GM12878 (cell line): ENCODE data around the gene PALLD. TPM values are rescaled to one million over a fixed set of nuclear protein-coding genes. Genes with fewer than 3 reads are reported as not detected.

Source experiments
- ATAC-seq: fragments of 200-7000 bp; cut with Tn5 transposase; 3 replicates; pipeline ENCODE4 v1.9.1; 2020; ENCODE audit warnings: mild to moderate bottlenecking, moderate library complexity
- BruUV-seq: library from RNA; stranded (reverse); fragments of 400-500 nt; replicated peaks from 2 replicates; lab custom pipeline; 2021; lab: Mats Ljungman, UMichigan
- CTCF ChIA-PET: fragments of 300-600 bp; sonication (Branson Sonifier 250); formaldehyde crosslinking; extraction: SDS; loops from one replicate; lab custom pipeline; 2021; ENCODE audit warnings: inconsistent platforms; lab: Yijun Ruan, JAX
- POLR2A ChIA-PET: fragments of 350-600 bp; formaldehyde crosslinking; extraction: SDS; loops from one replicate; lab custom pipeline; 2021; ENCODE audit warnings: inconsistent platforms; lab: Charles Lee
- RAD21 ChIA-PET: fragments of 300-600 bp; sonication (Branson Sonifier 250); formaldehyde crosslinking; loops from one replicate; lab custom pipeline; 2023; ENCODE audit warnings: antibody characterized with exemption; ENCODE audit not compliant: unreplicated experiment; lab: Charles Lee
- SMC1A ChIA-PET: fragments of 300-600 bp; sonication (Branson Sonifier 250); formaldehyde crosslinking; loops from one replicate; lab custom pipeline; 2023; ENCODE audit not compliant: unreplicated experiment, uncharacterized antibody; lab: Charles Lee
- DNase-seq: peaks from one replicate; pipeline ENCODE4 v3.0.0-alpha.2; 2011; ENCODE audit warnings: low read depth, low spot score
- FAIRE-seq: peaks from 3 replicates; lab custom pipeline; 2011; peaks lifted over from hg19 to GRCh38; lab: Jason Lieb, UNC
- H2AFZ ChIP-seq: 2 replicates; pipeline ENCODE4 v1.6.0; 2011; ENCODE audit warnings: low read depth, low read length, control low read depth; ENCODE audit not compliant: control insufficient read depth
- H3K27ac ChIP-seq: 2 replicates; pipeline ENCODE4 v1.5.1; 2011; ENCODE audit warnings: control low read depth; ENCODE audit not compliant: control insufficient read depth, insufficient read depth
- H3K27me3 ChIP-seq, 2 experiments: replicated peaks in 1 of 2; 2 replicates each; pipeline versions ENCODE4 v1.6.0 to v1.6.1; 2011; ENCODE audit warnings: low read length in 1 of 2; ENCODE audit not compliant: control insufficient read depth in 2 of 2, insufficient read depth in 2 of 2
- H3K36me3 ChIP-seq, 2 experiments: 2 replicates each; pipeline ENCODE4 v1.5.1; 2011; ENCODE audit warnings: low read length in 1 of 2; ENCODE audit not compliant: control insufficient read depth in 2 of 2, insufficient read depth in 2 of 2
- H3K4me1 ChIP-seq: 2 replicates; pipeline ENCODE4 v1.6.1; 2011; ENCODE audit warnings: mild to moderate bottlenecking, low read length, moderate library complexity, mixed read lengths; ENCODE audit not compliant: control insufficient read depth, insufficient read depth
- H3K4me2 ChIP-seq: 2 replicates; pipeline ENCODE4 v1.6.0; 2011; ENCODE audit warnings: control low read depth; ENCODE audit not compliant: control insufficient read depth, insufficient read depth
- H3K4me3 ChIP-seq: fragments of 200-600 bp; sonication (generic); 2 replicates; pipeline ENCODE4 v1.5.1; 2016
- H3K79me2 ChIP-seq: 2 replicates; pipeline ENCODE4 v1.6.0; 2011; ENCODE audit warnings: low read length; ENCODE audit not compliant: control insufficient read depth, insufficient read depth
- H3K9ac ChIP-seq: 2 replicates; pipeline ENCODE4 v1.8.0; 2011; ENCODE audit warnings: low read length, control low read depth, mixed read lengths; ENCODE audit not compliant: control insufficient read depth, insufficient read depth
- H3K9me3 ChIP-seq: replicated peaks from 3 replicates; pipeline ENCODE4 v1.5.1; 2011; ENCODE audit warnings: mild to moderate bottlenecking, low read length; ENCODE audit not compliant: control insufficient read depth, insufficient read depth
- H4K20me1 ChIP-seq: 2 replicates; pipeline ENCODE4 v1.6.0; 2011; ENCODE audit not compliant: control insufficient read depth, insufficient read depth
- BMI1 ChIP-seq: fragments of 450-650 bp; IDR thresholded peaks from 2 replicates; pipeline ENCODE4 v1.6.1; 2016; ENCODE audit warnings: mild to moderate bottlenecking, moderate library complexity, borderline replicate concordance
- EZH2 ChIP-seq: IDR thresholded peaks from 2 replicates; pipeline ENCODE4 v1.6.1; 2012; ENCODE audit warnings: low read depth, mild to moderate bottlenecking, control low read depth, inconsistent platforms, low read length, borderline replicate concordance; ENCODE audit not compliant: control insufficient read depth
- HCFC1 ChIP-seq: fragments of 150-350 bp; IDR thresholded peaks from 2 replicates; pipeline ENCODE4 v1.6.1; 2014; ENCODE audit warnings: low read length
- IKZF1 ChIP-seq: fragments of 450-650 bp; conservative IDR thresholded peaks from 2 replicates; pipeline ENCODE4 v1.6.1; 2017; ENCODE audit warnings: antibody characterized with exemption, mild to moderate bottlenecking
- MXI1 ChIP-seq: fragments of 150-350 bp; IDR thresholded peaks from 2 replicates; pipeline ENCODE4 v1.6.1; 2011; ENCODE audit warnings: low read depth, mild to moderate bottlenecking, inconsistent platforms, low read length, improper control_type of control experiment
- MYB ChIP-seq: fragments of 150-350 bp; IDR thresholded peaks from 2 replicates; pipeline ENCODE4 v1.6.1; 2014; ENCODE audit warnings: mild to moderate bottlenecking, low read depth, low read length, borderline replicate concordance
- NFYA ChIP-seq: IDR thresholded peaks from 2 replicates; pipeline ENCODE4 v1.6.1; 2011; ENCODE audit warnings: low read depth, mild to moderate bottlenecking, low read length, improper control_type of control experiment, borderline replicate concordance
- NR2C2 ChIP-seq: IDR thresholded peaks from 2 replicates; pipeline ENCODE4 v1.6.1; 2011; ENCODE audit warnings: borderline replicate concordance, low read depth; ENCODE audit not compliant: control insufficient read depth, insufficient read length
- RB1 ChIP-seq: fragments of 450-650 bp; formaldehyde crosslinking; IDR thresholded peaks from 2 replicates; pipeline ENCODE4 v1.6.1; 2017; ENCODE audit warnings: mild to moderate bottlenecking, borderline replicate concordance
- STAT1 ChIP-seq: fragments of 450-650 bp; conservative IDR thresholded peaks from 2 replicates; pipeline ENCODE4 v1.6.1; 2014; ENCODE audit warnings: antibody characterized with exemption, mild to moderate bottlenecking
- ZBTB11 ChIP-seq: fragments of 450-650 bp; formaldehyde crosslinking; IDR thresholded peaks from 2 replicates; pipeline ENCODE4 v1.5.0; 2022; ENCODE audit warnings: mild to moderate bottlenecking, missing genetic modification characterization
- ZNF207 ChIP-seq: fragments of 450-650 bp; IDR thresholded peaks from 2 replicates; pipeline ENCODE4 v1.6.1; 2014; ENCODE audit warnings: antibody characterized with exemption, mild to moderate bottlenecking, borderline replicate concordance
- ZSCAN29 ChIP-seq: fragments of 450-650 bp; IDR thresholded peaks from 2 replicates; pipeline ENCODE4 v1.6.1; 2017; ENCODE audit warnings: mild to moderate bottlenecking, moderate library complexity
- WGBS: methylation state at CpG from one replicate; pipeline ENCODE4 v1.1.6; 2016; ENCODE audit warnings: low lambda C conversion rate; ENCODE audit not compliant: insufficient replicate concordance, insufficient coverage; ENCODE audit errors: missing lambda C conversion rate; 5-methylcytosine and 5-hydroxymethylcytosine counted together
- in situ Hi-C: fragments of 300-500 bp; cut with MboI; formaldehyde crosslinking; loops from 9 replicates; pipeline ENCODE4 v1.14.3; 2018; ENCODE audit warnings: mixed read lengths
- intact Hi-C: fragments of 100-400 bp; cut with micrococcal nuclease; formaldehyde crosslinking; loops from one replicate; pipeline ENCODE4 v1.14.2; 2022; ENCODE audit not compliant: unreplicated experiment
- polyA plus RNA-seq, 11 experiments: library from polyadenylated mRNA; depleted of rRNA in 4 of 11; unstranded in 6 of 11; stranded (reverse) in 5 of 11; fragments of >200 nt; fragmentation: Nextera tagmentation in 4 of 11; fragmentation: Illumina TruSeq in 1 of 11; extraction: Ambion mirVana in 4 of 11; extraction: Trizol in 1 of 11; gene quantifications; 1 replicate in 1 of 11; 2 replicates in 10 of 11; pipeline versions ENCODE4 v1.2.1 to v1.2.3, GENCODE V29; 2011 to 2016; ENCODE audit warnings: inconsistent platforms in 2 of 11, missing spikeins in 2 of 11, low read depth in 1 of 11
- total RNA-seq, 4 experiments: library from RNA; depleted of rRNA in 3 of 4; stranded (reverse); fragments of >200 nt in 3 of 4; fragmentation: Illumina TruSeq in 1 of 4; extraction: Trizol in 1 of 4; gene quantifications; 2 replicates each; pipeline versions ENCODE4 v1.2.1 to v1.2.3, GENCODE V29; 2013 to 2021
- TF ChIP-seq, protein P1 (sequence below): IDR thresholded peaks from 2 replicates; pipeline ENCODE4 v1.6.1; 2012; ENCODE audit warnings: low read depth, low read length, improper control_type of control experiment
- TF ChIP-seq, protein P2 (sequence below): fragments of 450-650 bp; IDR thresholded peaks from 2 replicates; pipeline ENCODE4 v1.6.1; 2017; ENCODE audit warnings: mild to moderate bottlenecking, moderate library complexity

Gene PALLD
- total and polyA plus RNA-seq, 10 of the 15 experiments (the other 5 are each of a cell fraction or from before 2014, with no cell fraction given): 1.0 to 7.7 (median 1.7) TPM

- RAD21 ChIA-PET: no interaction called here
- Histone ChIP-seq H3K9me3 (no peaks in the 10 kb centered on the region), H3K4me2 (no peak overlapping the region), H3K79me2 (no peaks in the 10 kb centered on the region), H3K27me3 (no peaks in the 10 kb centered on the region), H3K9ac (no peak overlapping the region), H3K27ac (no peak overlapping the region), H2AFZ (no peak overlapping the region), H4K20me1 (no peaks in the 10 kb centered on the region), H3K4me1 (no peaks in the 10 kb centered on the region), H3K36me3 (no peaks in the 10 kb centered on the region), H3K4me3 (no peak overlapping the region)
- ATAC-seq (no peak), FAIRE-seq (no peak), DNase-seq (no peak)
- BruUV-seq: no TSS peak
- POLR2A ChIA-PET: no interaction called here
- in situ Hi-C loops (no loop called here), intact Hi-C loops (no loop called here)
- CTCF ChIA-PET: no interaction called here
- SMC1A ChIA-PET: no interaction called here
- TF ChIP-seq, protein P1, sequence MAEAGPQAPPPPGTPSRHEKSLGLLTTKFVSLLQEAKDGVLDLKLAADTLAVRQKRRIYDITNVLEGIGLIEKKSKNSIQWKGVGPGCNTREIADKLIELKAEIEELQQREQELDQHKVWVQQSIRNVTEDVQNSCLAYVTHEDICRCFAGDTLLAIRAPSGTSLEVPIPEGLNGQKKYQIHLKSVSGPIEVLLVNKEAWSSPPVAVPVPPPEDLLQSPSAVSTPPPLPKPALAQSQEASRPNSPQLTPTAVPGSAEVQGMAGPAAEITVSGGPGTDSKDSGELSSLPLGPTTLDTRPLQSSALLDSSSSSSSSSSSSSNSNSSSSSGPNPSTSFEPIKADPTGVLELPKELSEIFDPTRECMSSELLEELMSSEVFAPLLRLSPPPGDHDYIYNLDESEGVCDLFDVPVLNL: no peak
- TF ChIP-seq ZNF207 (no peak), HCFC1 (no peak), NR2C2 (no peak), EZH2 (no peak), IKZF1 (no peak), RB1 (no peak), ZBTB11 (CRISPR knock-in tag) (no peak), MXI1 (no peak), NFYA (no peak), MYB (no peak), BMI1 (no peak), ZSCAN29 (no peak), STAT1 (no peak)
- TF ChIP-seq, protein P2, sequence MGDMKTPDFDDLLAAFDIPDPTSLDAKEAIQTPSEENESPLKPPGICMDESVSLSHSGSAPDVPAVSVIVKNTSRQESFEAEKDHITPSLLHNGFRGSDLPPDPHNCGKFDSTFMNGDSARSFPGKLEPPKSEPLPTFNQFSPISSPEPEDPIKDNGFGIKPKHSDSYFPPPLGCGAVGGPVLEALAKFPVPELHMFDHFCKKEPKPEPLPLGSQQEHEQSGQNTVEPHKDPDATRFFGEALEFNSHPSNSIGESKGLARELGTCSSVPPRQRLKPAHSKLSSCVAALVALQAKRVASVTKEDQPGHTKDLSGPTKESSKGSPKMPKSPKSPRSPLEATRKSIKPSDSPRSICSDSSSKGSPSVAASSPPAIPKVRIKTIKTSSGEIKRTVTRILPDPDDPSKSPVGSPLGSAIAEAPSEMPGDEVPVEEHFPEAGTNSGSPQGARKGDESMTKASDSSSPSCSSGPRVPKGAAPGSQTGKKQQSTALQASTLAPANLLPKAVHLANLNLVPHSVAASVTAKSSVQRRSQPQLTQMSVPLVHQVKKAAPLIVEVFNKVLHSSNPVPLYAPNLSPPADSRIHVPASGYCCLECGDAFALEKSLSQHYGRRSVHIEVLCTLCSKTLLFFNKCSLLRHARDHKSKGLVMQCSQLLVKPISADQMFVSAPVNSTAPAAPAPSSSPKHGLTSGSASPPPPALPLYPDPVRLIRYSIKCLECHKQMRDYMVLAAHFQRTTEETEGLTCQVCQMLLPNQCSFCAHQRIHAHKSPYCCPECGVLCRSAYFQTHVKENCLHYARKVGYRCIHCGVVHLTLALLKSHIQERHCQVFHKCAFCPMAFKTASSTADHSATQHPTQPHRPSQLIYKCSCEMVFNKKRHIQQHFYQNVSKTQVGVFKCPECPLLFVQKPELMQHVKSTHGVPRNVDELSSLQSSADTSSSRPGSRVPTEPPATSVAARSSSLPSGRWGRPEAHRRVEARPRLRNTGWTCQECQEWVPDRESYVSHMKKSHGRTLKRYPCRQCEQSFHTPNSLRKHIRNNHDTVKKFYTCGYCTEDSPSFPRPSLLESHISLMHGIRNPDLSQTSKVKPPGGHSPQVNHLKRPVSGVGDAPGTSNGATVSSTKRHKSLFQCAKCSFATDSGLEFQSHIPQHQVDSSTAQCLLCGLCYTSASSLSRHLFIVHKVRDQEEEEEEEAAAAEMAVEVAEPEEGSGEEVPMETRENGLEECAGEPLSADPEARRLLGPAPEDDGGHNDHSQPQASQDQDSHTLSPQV: no peak
- 52% methylated on average over 3 of the region's 3 CpGs for WGBS
These were observed 65.3 kb downstream of the PALLD start for GRCh38 chr4:168562041-168562571.
